ENCODE results near the gene GCHFR.
A peak's percentile ranks its signal among the peaks of the same experiment; 100 is the strongest.

GCHFR gene

GRCh38 chr15:40785164-40785563, 21.3 kb downstream of the GCHFR start:
- DNase-seq: no peak

GRCh38 chr15:40785814-40786213, 21.9 kb downstream of the GCHFR start:
- DNase-seq: no peak

- DNase-seq: peak; percentile 98
Observed at GRCh38 chr15:40787344-40787841, 23.5 kb downstream of the GCHFR start.

- DNase-seq: peak; percentile 69
Observed at GRCh38 chr15:40787991-40788390, 24.1 kb downstream of the GCHFR start.

GRCh38 chr15:40789119-40789518, 25.3 kb downstream of the GCHFR start:
- no peak for DNase-seq

GRCh38 chr15:40789999-40790398, 26.1 kb downstream of the GCHFR start:
- DNase-seq: no peak

GRCh38 chr15:40790718-40791117, 26.9 kb downstream of the GCHFR start:
- DNase-seq: no peak

GRCh38 chr15:40792394-40792793, 28.5 kb downstream of the GCHFR start:
- DNase-seq: no peak

GRCh38 chr15:40793216-40793989, 29.5 kb downstream of the GCHFR start:
- DNase-seq: no peak

- DNase-seq: no peak
Observed at GRCh38 chr15:40796041-40796440, 32.2 kb downstream of the GCHFR start.

- DNase-seq: no peak
Observed at GRCh38 chr15:40796512-40796911, 32.6 kb downstream of the GCHFR start.

- no peak for DNase-seq
Observed at GRCh38 chr15:40799523-40799922, 35.7 kb downstream of the GCHFR start.

- DNase-seq: no peak
Observed at GRCh38 chr15:40803076-40803475, 39.2 kb downstream of the GCHFR start.

- DNase-seq: no peak
Observed at GRCh38 chr15:40803688-40804087, 39.8 kb downstream of the GCHFR start.

GRCh38 chr15:40806672-40807027, 42.8 kb downstream of the GCHFR start:
- DNase-seq: no peak

- DNase-seq: peak; percentile 95
Observed at GRCh38 chr15:40807028-40807887, 43.4 kb downstream of the GCHFR start, which contains the start of the genes DNAJC17 and ZFYVE19. TSS of gene DNAJC17 (minus strand) at chr15:40807473. CDS start at chr15:40807446, 27 bp downstream. TSS of gene ZFYVE19 (plus strand) at chr15:40807089. CDS start at chr15:40807590, 501 bp downstream.

GRCh38 chr15:40807888-40808461, 44.1 kb downstream of the GCHFR start:
- DNase-seq: no peak

- no peak for DNase-seq
Observed at GRCh38 chr15:40808861-40809450, 45.1 kb downstream of the GCHFR start.

- DNase-seq: no peak
Observed at GRCh38 chr15:40812721-40813425, 49.0 kb downstream of the GCHFR start.

GRCh38 chr15:40815042-40815698, 51.3 kb downstream of the GCHFR start:
- DNase-seq: no peak
